ENCODE data around the gene LIMK1.
"Not testable (repeated sequence)": the region's sequence is repeated elsewhere in the genome, so short reads cannot be mapped to it uniquely, and the experiment has no call there.

The LIMK1 gene

GRCh38 chr7:74084722-74085578, 1.3 kb downstream of the LIMK1 start:
- no peak for DNase-seq

- DNase-seq = no peak
Observed at GRCh38 chr7:74087791-74088453, 4.3 kb downstream of the LIMK1 start.

GRCh38 chr7:74092321-74092963, 8.8 kb downstream of the LIMK1 start:
- no peak for DNase-seq

GRCh38 chr7:74092964-74093471, 9.4 kb downstream of the LIMK1 start:
- peak; percentile 32 for DNase-seq

GRCh38 chr7:74093671-74094223, 10.1 kb downstream of the LIMK1 start:
- DNase-seq = no peak

DNA sequence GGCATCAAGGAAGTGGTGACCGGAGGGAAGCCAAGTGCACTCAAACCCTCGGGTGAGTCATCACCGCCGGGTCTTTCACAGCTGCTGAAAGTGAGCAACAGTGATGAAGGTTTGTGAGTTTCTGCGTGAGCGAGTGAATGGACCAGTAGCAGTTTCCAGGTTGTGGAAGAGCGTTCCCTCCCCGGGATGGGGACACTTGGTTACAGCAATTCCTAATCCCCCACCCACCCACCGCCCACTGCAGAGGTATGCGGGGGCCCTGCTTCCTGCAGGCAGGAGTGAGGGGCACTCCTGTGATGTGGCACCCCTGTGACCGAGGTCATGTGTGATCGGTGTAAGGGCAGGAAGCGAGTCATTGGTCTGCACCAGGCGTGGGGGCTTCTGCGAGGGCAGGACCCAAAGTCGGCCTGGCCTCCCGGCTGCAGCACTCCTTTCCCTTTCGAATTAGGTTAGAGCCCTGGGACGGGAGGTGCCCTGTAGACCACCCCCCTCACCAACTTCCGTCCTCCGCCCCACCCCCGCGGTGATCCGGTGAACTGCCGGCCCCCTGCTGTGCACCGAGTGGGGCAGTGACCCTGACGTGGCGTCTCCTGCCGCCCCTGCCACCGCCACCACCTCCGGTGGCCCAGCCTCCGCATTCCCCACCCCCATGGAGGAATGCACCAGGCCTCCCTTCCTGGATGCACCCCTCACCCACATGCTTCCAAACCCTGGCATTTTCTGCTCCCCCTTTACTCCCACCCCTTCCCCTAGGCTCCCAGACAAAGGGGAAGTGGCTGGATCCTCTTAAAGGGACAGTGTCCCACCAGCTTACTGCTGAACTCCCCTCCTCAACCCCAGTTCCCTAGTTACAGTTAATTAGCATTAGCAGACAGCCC, 10.9 kb downstream of the LIMK1 start:
- DNase-seq = peak; percentile 7

GRCh38 chr7:74095135-74095534, 11.5 kb downstream of the LIMK1 start:
- no peak for DNase-seq

DNA sequence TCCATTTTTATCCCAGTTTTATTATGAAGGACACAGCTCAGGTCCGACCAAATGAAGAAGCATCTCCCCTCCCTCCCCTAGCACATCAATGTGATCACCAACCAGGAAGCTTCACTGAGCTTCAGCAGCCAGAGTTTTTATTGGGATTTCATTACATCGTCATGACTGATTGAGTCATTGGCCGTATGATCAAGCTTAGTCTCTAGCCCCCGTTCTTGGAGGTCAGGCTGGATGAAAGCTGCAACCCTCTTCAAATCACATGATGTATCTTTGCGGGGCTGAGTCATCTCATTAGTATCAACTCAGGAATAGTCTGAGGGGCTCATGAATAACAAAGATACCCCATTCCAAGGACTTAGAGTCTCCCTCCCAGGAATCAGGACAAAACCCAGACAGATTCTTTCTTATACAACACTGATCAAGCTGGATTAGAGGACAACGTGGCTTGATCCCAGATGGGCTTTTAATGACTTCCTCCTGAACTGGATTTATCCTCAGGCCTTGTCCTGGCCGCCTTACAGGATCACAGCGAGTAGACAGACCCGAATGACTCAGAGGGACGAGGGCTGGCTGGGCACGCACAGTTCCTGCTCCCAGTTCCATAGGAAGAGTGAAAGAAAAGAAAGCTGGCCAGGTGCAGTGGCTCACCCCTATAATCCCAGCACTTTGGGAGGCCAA, 14.5 kb downstream of the LIMK1 start:
- DNase-seq = no peak

DNA sequence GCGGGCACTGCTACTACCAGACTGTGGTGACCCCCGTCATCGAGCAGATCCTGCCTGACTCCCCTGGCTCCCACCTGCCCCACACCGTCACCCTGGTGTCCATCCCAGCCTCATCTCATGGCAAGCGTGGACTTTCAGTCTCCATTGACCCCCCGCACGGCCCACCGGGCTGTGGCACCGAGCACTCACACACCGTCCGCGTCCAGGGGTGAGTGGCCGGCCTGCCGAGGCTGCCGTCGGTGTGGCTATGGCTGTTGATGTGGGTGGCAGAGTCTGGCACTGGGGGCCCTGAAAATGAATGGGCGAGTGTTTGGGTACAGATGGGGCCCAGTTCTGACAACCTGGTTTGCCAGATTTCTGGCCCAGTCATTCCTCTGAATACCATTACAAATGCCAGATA, 15.4 kb downstream of the LIMK1 start:
- no peak for DNase-seq

GRCh38 chr7:74101061-74101681, 17.6 kb downstream of the LIMK1 start:
- DNase-seq = no peak

DNA sequence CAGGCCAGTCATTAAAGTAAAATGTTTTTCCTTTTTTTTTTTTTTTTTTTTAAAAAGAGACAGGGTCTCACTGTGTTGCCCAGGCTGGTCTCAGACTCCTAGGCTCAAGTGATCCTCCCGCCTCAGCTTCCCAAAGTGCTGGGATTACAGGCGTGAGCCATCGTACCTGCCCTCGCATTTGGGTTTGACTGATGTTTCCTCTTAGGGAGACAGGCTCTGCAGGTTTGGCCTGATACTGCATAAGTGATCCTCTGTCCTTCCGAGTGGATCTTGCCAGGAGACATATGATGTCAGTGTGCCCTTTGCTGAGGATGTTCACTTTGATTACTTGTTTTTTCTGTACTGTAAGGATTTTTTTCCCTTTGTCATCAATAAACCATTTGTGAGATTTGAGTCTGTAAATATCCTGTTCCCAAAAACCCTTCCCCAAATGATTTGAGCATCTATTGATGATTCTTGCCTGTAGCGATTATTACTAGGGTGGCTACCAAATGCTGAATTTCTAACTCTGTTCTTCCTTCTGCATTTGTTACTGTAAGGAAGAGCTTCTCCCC, 19.7 kb downstream of the LIMK1 start:
- no peak for DNase-seq

DNA sequence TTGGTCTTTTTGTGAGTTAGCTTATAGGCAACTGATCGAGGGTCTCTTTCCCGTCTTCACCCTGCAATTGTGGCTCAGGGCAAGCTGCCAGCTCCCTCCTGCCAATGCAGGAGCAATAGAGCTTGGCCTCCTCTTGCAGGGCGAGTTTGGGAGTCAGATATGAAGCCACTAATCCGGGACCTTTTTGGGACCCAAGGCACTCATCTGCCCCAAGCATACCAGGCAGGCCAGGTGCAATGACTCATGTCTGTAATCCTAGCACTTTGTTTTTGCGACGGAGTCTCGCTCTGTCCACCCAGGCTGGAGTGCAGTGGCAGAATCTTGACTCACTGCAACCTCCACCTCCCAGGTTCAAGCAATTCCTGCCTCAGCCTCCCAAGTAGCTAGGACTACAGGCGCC, 21.1 kb downstream of the LIMK1 start:
- no peak for DNase-seq

DNA sequence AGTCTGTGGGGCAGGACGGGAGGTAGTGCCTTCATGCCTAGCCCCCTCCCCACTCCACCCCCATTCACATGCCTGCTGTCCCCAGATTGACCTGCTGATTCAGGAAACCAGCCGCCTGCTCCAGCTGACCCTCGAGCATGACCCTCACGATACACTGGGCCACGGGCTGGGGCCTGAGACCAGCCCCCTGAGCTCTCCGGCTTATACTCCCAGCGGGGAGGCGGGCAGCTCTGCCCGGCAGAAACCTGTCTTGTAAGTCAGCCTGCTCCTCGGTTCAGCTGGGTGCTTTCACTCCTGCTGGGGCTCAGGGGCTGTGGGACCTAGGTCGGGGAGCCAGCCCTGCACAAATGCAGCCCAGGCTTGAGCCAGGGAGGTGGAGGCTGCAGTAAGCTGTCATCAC, 22.4 kb downstream of the LIMK1 start:
- DNase-seq = no peak

GRCh38 chr7:74106846-74107245, 23.2 kb downstream of the LIMK1 start:
- no peak for DNase-seq

DNA sequence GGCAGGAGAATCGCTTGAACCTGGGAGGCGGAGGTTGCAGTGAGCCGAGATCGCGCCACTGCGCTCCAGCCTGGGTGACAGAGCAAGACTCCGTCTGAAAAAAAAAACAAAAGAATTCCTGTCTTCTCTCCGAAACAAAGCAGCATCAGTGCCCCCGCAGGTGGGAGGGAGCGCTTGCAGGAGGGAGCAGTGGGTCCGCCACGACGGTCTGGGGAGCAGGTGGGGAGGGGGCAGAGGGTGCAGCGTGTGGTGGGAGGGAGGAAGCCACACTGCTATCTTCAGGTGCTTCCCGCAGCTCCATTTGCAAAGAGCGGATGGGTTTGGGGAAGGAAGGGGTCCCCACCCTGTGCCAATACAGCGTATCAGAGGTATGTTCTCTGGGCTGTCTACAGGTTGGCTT, 31.7 kb downstream of the LIMK1 start:
- no peak for DNase-seq

DNA sequence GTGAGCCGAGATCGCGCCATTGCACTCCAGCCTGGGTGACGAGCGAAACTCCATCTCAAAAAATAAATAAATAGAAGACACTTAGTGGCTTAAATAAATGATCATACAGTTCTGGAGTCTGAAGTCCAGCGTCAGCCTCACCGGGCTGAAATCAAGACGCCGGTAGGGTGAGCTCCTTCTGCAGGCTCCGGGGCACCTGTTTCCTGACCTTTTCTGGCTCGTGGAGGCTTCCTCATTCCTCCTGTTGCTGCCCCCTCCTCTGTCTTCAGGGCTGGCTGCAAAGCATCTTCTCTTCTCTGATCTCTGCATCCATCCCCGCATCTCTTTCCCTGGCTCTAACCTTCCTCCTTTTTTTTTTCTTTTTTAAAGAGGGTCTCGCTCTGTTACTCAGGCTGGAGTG, 32.8 kb downstream of the LIMK1 start:
- no peak for DNase-seq

DNA sequence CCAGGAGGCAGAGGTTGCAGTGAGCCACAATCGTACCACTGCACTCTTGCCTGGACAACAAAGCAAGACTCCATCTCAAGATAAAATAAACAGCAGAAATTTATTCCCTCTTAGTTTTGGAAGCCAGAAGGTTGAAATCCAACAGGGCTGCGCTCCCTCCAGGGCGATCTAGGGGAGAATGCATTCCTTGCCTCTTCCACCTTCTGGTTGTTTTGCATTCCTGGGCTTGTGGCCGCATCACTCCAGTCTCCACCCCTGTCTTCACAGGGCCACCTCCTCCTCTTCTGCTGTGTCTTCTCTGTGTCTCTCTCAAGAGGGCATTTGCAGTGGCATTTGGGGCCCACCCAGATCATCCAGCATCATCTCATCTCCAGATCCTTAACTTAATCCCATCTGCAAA, 36.2 kb downstream of the LIMK1 start:
- DNase-seq = no peak

- no peak for DNase-seq
Observed at GRCh38 chr7:74121401-74122249, 38.0 kb downstream of the LIMK1 start.

- DNase-seq = not testable (repeated sequence)
Observed at GRCh38 chr7:74123892-74124291, 40.3 kb downstream of the LIMK1 start.

Measured in midbrain (tissue), 1 donor.